ENCODE data around the gene GGCX. TPM values are rescaled to one million over a fixed set of nuclear protein-coding genes. Genes with fewer than 3 reads are reported as not detected.
"Not testable (repeated sequence)": the region's sequence is repeated elsewhere in the genome, so short reads cannot be mapped to it uniquely, and the experiment has no call there.

Gene GGCX
- total RNA-seq, 2 donors from 2014 or later, result 17.8 to 52.7 TPM

GRCh38 chr2:85594715-85595300 is 33.5 kb upstream of the GGCX start:
- Histone ChIP-seq H3K9me3 (no peaks in the 10 kb centered on the region), H3K4me3 (peak overlapping the region; percentile 84 to 87), H3K4me1 (replicated peaks) (peaks cover 14% of the 10 kb centered on the region), H3K27ac (peak overlapping the region; percentile 89 to 93), H3K27me3 (replicated peaks; ENCODE audit: insufficient read depth) (no peaks in the 10 kb centered on the region), H3K36me3 (no peaks in the 10 kb centered on the region)
- intact Hi-C loops (cut with DNase I), result loop anchor here (5.0 kb wide), 1 partner anchor 33 kb away; the partner anchor contains the start of gene GGCX
- 16% methylated on average over 13 of the region's 13 CpGs for WGBS
- TF ChIP-seq POLR2A (IDR thresholded peaks at IDR 0.05), result no peak
- TF ChIP-seq POLR2AphosphoS5 (IDR thresholded peaks at IDR 0.05), result no peak
- TF ChIP-seq CTCF (IDR thresholded peaks at IDR 0.05), result no peak
- no peak for DNase-seq (ENCODE audit: low spot score)

GRCh38 chr2:85593023-85593422 is 31.7 kb upstream of the GGCX start:
- intact Hi-C loops (cut with DNase I), result no loop called here
- H3K27ac ChIP-seq, result no peak overlapping the region
- H3K27me3 ChIP-seq (replicated peaks; ENCODE audit: insufficient read depth), result no peaks in the 10 kb centered on the region
- peaks cover 14% of the 10 kb centered on the region for H3K4me1 ChIP-seq (replicated peaks)
- DNase-seq (ENCODE audit: low spot score), result no peak
- no peaks in the 10 kb centered on the region for H3K9me3 ChIP-seq
- H3K4me3 ChIP-seq, result no peak overlapping the region
- TF ChIP-seq POLR2AphosphoS5 (IDR thresholded peaks at IDR 0.05) (no peak), CTCF (IDR thresholded peaks at IDR 0.05) (no peak), POLR2A (IDR thresholded peaks at IDR 0.05) (no peak)
- no peaks in the 10 kb centered on the region for H3K36me3 ChIP-seq
- WGBS, result 69% methylated on average over 3 of the region's 3 CpGs

GRCh38 chr2:85592299-85592698 is 31.0 kb upstream of the GGCX start:
- H3K4me3 ChIP-seq; intact Hi-C loops (cut with DNase I); DNase-seq (ENCODE audit: low spot score); H3K27me3 ChIP-seq (replicated peaks; ENCODE audit: insufficient read depth); H3K9me3 ChIP-seq; H3K27ac ChIP-seq; H3K36me3 ChIP-seq: not testable (repeated sequence)
- peaks cover 14% of the 10 kb centered on the region for H3K4me1 ChIP-seq (replicated peaks)
- WGBS, result 94% methylated on average over 9 of the region's 9 CpGs

- intact Hi-C loops (cut with DNase I), result no loop called here
- TF ChIP-seq POLR2AphosphoS5 (IDR thresholded peaks at IDR 0.05) (no peak), CTCF (IDR thresholded peaks at IDR 0.05) (no peak), POLR2A (IDR thresholded peaks at IDR 0.05) (no peak)
- peak overlapping the region in 1 of 2 donors; percentile 45 for H3K27ac ChIP-seq
- DNase-seq (ENCODE audit: low spot score), result no peak
- no peaks in the 10 kb centered on the region for H3K36me3 ChIP-seq
- H3K9me3 ChIP-seq, result no peaks in the 10 kb centered on the region
- 80% methylated on average over 12 of the region's 12 CpGs for WGBS
- no peak overlapping the region for H3K4me3 ChIP-seq
- H3K4me1 ChIP-seq (replicated peaks), result peaks cover 10% of the 10 kb centered on the region
- no peaks in the 10 kb centered on the region for H3K27me3 ChIP-seq (replicated peaks; ENCODE audit: insufficient read depth)
Measured at GRCh38 chr2:85591563-85591962, 30.3 kb upstream of the GGCX start.

- H3K27ac ChIP-seq, result peak overlapping the region; percentile 45 to 46
- TF ChIP-seq CTCF (IDR thresholded peaks at IDR 0.05), result no peak
- TF ChIP-seq POLR2A (IDR thresholded peaks at IDR 0.05), result no peak
- no peak for TF ChIP-seq POLR2AphosphoS5 (IDR thresholded peaks at IDR 0.05)
- H3K4me1 ChIP-seq (replicated peaks), result peaks cover 8% of the 10 kb centered on the region
- no peaks in the 10 kb centered on the region for H3K36me3 ChIP-seq
- WGBS, result 53% methylated on average over 2 of the region's 2 CpGs
- no peaks in the 10 kb centered on the region for H3K27me3 ChIP-seq (replicated peaks; ENCODE audit: insufficient read depth)
- no peak overlapping the region for H3K4me3 ChIP-seq
- no peaks in the 10 kb centered on the region for H3K9me3 ChIP-seq
- DNase-seq (ENCODE audit: low spot score), result no peak
- intact Hi-C loops (cut with DNase I), result no loop called here
Measured at GRCh38 chr2:85590950-85591349, 29.7 kb upstream of the GGCX start.

All from prostate gland (tissue), 2 donors.